SH-SY5Y (cell line): Measurements from ENCODE around the gene PAPPA.

Experiments
- GATA2 ChIP-seq: IDR thresholded peaks from 2 replicates; pipeline ENCODE4 v1.6.1; 2011; ENCODE audit warnings: mild to moderate bottlenecking, low read depth, low read length
- GATA3 ChIP-seq: IDR thresholded peaks from 2 replicates; pipeline ENCODE4 v1.6.1; 2011; ENCODE audit warnings: low read depth, mild to moderate bottlenecking, low read length, moderate library complexity

- TF ChIP-seq GATA2, result no peak
- TF ChIP-seq GATA3, result no peak
Measured at GRCh38 chr9:116134975-116135374, 18.6 kb upstream of the PAPPA start.
